H9 (cell line): ENCODE measurements around the gene RRAGD. TPM values are rescaled to one million over a fixed set of nuclear protein-coding genes. Genes with fewer than 3 reads are reported as not detected.

Experiments
- DNase-seq: peaks from one replicate; pipeline ENCODE4 v3.0.0-alpha.2; 2017
- H2AFZ ChIP-seq: one replicate; pipeline ENCODE4 v1.6.1; 2013; ENCODE audit warnings: mild to moderate bottlenecking, low read length, control low read depth, moderate library complexity
- H2AK5ac ChIP-seq: 2 replicates; pipeline ENCODE4 v1.6.1; 2013; ENCODE audit warnings: low read length, control low read depth, mixed read lengths; ENCODE audit not compliant: insufficient read length
- H2BK120ac ChIP-seq: one replicate; pipeline ENCODE4 v1.6.1; 2013; ENCODE audit warnings: low read depth, mild to moderate bottlenecking, low read length, control low read depth, inconsistent platforms; ENCODE audit not compliant: poor library complexity, severe bottlenecking
- H2BK12ac ChIP-seq: 2 replicates; pipeline ENCODE4 v1.6.1; 2013; ENCODE audit warnings: low read length, control low read depth, mixed read lengths, low read depth; ENCODE audit not compliant: insufficient read length
- H2BK15ac ChIP-seq: 2 replicates; pipeline ENCODE4 v1.6.1; 2013; ENCODE audit warnings: low read depth, low read length, control low read depth
- H2BK20ac ChIP-seq: one replicate; pipeline ENCODE4 v1.6.1; 2013; ENCODE audit warnings: low read depth, mild to moderate bottlenecking, low read length, control low read depth, inconsistent platforms; ENCODE audit not compliant: poor library complexity, severe bottlenecking
- H2BK5ac ChIP-seq: 2 replicates; pipeline ENCODE4 v1.6.1; 2013; ENCODE audit warnings: low read length, control low read depth, mixed read lengths; ENCODE audit not compliant: insufficient read length
- H3K14ac ChIP-seq: 2 replicates; pipeline ENCODE4 v1.6.1; 2013; ENCODE audit warnings: low read length, control low read depth; ENCODE audit not compliant: insufficient read depth
- H3K18ac ChIP-seq: 2 replicates; pipeline ENCODE4 v1.6.1; 2013; ENCODE audit warnings: low read depth, mild to moderate bottlenecking, mixed read lengths, low read length, control low read depth; ENCODE audit not compliant: insufficient read length
- H3K23ac ChIP-seq: 2 replicates; pipeline ENCODE4 v1.6.1; 2013; ENCODE audit warnings: low read length, control low read depth, mixed read lengths, low read depth; ENCODE audit not compliant: insufficient read length
- H3K23me2 ChIP-seq: 2 replicates; pipeline ENCODE4 v1.6.1; 2013; ENCODE audit warnings: low read depth, mild to moderate bottlenecking, mixed read lengths, low read length, control low read depth; ENCODE audit not compliant: insufficient read length, poor library complexity, severe bottlenecking
- H3K27ac ChIP-seq: 2 replicates; pipeline ENCODE4 v1.5.1; 2013; ENCODE audit warnings: low read length, control low read depth, mixed read lengths, low read depth; ENCODE audit not compliant: insufficient read length
- H3K27me3 ChIP-seq: 2 replicates; pipeline ENCODE4 v1.6.1; 2013; ENCODE audit warnings: low read length, control low read depth, inconsistent platforms; ENCODE audit not compliant: insufficient read depth
- H3K4ac ChIP-seq: 2 replicates; pipeline ENCODE4 v1.6.1; 2013; ENCODE audit warnings: low read depth, mild to moderate bottlenecking, control low read depth, inconsistent platforms, low read length, moderate library complexity
- H3K4me1 ChIP-seq: 2 replicates; pipeline ENCODE4 v1.6.1; 2013; ENCODE audit warnings: low read length, control low read depth, inconsistent platforms; ENCODE audit not compliant: insufficient read depth
- H3K4me2 ChIP-seq: 2 replicates; pipeline ENCODE4 v1.6.1; 2013; ENCODE audit warnings: low read length, control low read depth, mixed read lengths; ENCODE audit not compliant: insufficient read length, insufficient read depth
- H3K56ac ChIP-seq: 2 replicates; pipeline ENCODE4 v1.6.1; 2013; ENCODE audit warnings: low read depth, mild to moderate bottlenecking, mixed read lengths, low read length, control low read depth; ENCODE audit not compliant: insufficient read length
- H3K79me1 ChIP-seq: 2 replicates; pipeline ENCODE4 v1.6.1; 2013; ENCODE audit warnings: low read depth, mild to moderate bottlenecking, moderate library complexity, low read length, control low read depth, inconsistent platforms; ENCODE audit not compliant: insufficient read depth, poor library complexity, severe bottlenecking
- H3K79me2 ChIP-seq: 2 replicates; pipeline ENCODE4 v1.6.1; 2013; ENCODE audit warnings: low read length, control low read depth, inconsistent platforms; ENCODE audit not compliant: insufficient read depth
- H3K9ac ChIP-seq: 2 replicates; pipeline ENCODE4 v1.6.1; 2013; ENCODE audit warnings: low read length, control low read depth, mixed read lengths; ENCODE audit not compliant: insufficient read length; ENCODE audit errors: extremely low read depth
- H3K9me3 ChIP-seq: one replicate; pipeline ENCODE4 v1.6.1; 2013; ENCODE audit warnings: low read depth, low read length, inconsistent platforms; ENCODE audit not compliant: control insufficient read depth
- H3T11ph ChIP-seq: one replicate; pipeline ENCODE4 v1.6.1; 2013; ENCODE audit warnings: mild to moderate bottlenecking, low read length, control low read depth, inconsistent platforms
- H4K20me1 ChIP-seq: one replicate; pipeline ENCODE4 v1.6.1; 2013; ENCODE audit not compliant: control insufficient read depth, insufficient read length, insufficient read depth
- H4K5ac ChIP-seq: 2 replicates; pipeline ENCODE4 v1.6.1; 2013; ENCODE audit warnings: low read depth, mild to moderate bottlenecking, mixed read lengths, low read length, control low read depth; ENCODE audit not compliant: insufficient read length
- H4K8ac ChIP-seq: replicated peaks from 2 replicates; pipeline ENCODE4 v1.6.1; 2013; ENCODE audit warnings: low read length, control low read depth, mixed read lengths, low read depth; ENCODE audit not compliant: insufficient read length
- H4K91ac ChIP-seq: 2 replicates; pipeline ENCODE4 v1.6.1; 2013; ENCODE audit warnings: low read depth, mild to moderate bottlenecking, moderate library complexity, mixed read lengths, low read length, control low read depth; ENCODE audit not compliant: insufficient read length
- H3K27ac Mint-ChIP-seq, 3 experiments: 2 replicates in 2 of 3; 3 replicates in 1 of 3; pipeline ENCODE4 v1.8.0; 2020 to 2021; ENCODE audit warnings: mixed read lengths in 3 of 3, mild to moderate bottlenecking in 1 of 3, moderate library complexity in 1 of 3
- H3K27me3 Mint-ChIP-seq: 2 replicates; pipeline ENCODE4 v1.8.0; 2021; ENCODE audit warnings: low read depth, mild to moderate bottlenecking, moderate library complexity, mixed read lengths
- H3K36me3 Mint-ChIP-seq, 3 experiments: 2 replicates in 2 of 3; 3 replicates in 1 of 3; pipeline ENCODE4 v1.8.0; 2020 to 2021; ENCODE audit warnings: low read depth in 3 of 3, mixed read lengths in 3 of 3; ENCODE audit not compliant: insufficient read depth in 1 of 3
- H3K4me1 Mint-ChIP-seq, 2 experiments: 2 replicates each; pipeline ENCODE4 v1.8.0; 2020; ENCODE audit warnings: mixed read lengths in 2 of 2
- H3K4me3 Mint-ChIP-seq, 2 experiments: 2 replicates in 1 of 2; 3 replicates in 1 of 2; pipeline ENCODE4 v1.8.0; 2020 to 2021; ENCODE audit warnings: mild to moderate bottlenecking in 2 of 2, mixed read lengths in 2 of 2, moderate library complexity in 1 of 2
- H3K9me3 Mint-ChIP-seq, 2 experiments: 2 replicates in 1 of 2; 3 replicates in 1 of 2; pipeline ENCODE4 v1.8.0; 2020; ENCODE audit warnings: mild to moderate bottlenecking in 2 of 2, mixed read lengths in 2 of 2, moderate library complexity in 1 of 2
- WGBS: extraction: QIAGEN DNeasy Blood & Tissue Kit; methylation state at CpG from one replicate; pipeline ENCODE4 v1.1.7; 2013; ENCODE audit warnings: missing lambda C conversion rate, low lambda C conversion rate, mixed read lengths; ENCODE audit not compliant: insufficient read length; ENCODE audit errors: extremely low coverage; 5-methylcytosine and 5-hydroxymethylcytosine counted together
- total RNA-seq: library from RNA; stranded (reverse); gene quantifications from 2 replicates; pipeline ENCODE4 v1.2.1, GENCODE V29; 2021
- TF ChIP-seq, protein P1 (sequence below): fragments of 200-600 bp; sonication (generic); conservative IDR thresholded peaks from 3 replicates; pipeline ENCODE4 v1.8.0; 2021; ENCODE audit warnings: antibody characterized with exemption, mild to moderate bottlenecking

RRAGD gene
- total RNA-seq, 1 experiment from 2014 or later, result 10.6 TPM

DNA sequence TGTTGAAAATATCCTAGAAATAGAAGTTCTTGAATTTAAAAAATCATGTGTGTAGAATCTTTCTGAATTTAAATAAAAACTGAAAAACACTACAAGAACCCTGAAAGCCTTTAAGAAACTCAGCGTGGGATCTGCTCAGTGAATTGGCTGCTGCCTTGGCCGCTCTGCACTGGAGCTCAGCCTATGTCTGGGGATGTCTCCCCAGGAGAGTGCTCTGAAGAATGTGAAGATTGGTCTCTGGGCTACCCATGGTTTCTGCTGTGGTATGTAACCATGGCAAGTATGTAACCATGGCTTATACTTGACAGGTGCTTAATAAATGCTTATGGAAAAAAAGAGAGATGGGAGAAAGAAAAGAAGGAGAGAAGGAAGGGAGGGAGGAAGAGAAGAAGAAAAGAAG lies 3.1 kb upstream of the RRAGD start:
- H3K27me3 Mint-ChIP-seq, result peaks cover 43% of the 10 kb centered on the region
- Histone ChIP-seq H3K23ac (no peak overlapping the region), H2BK20ac (no peak overlapping the region), H3K14ac (no peak overlapping the region), H4K20me1 (no peaks in the 10 kb centered on the region), H3K79me2 (no peaks in the 10 kb centered on the region), H3K27me3 (peaks cover 5% of the 10 kb centered on the region; the same call in 1 of the 2 replicates), H3K56ac (no peak overlapping the region), H3T11ph (no peak overlapping the region), H2AK5ac (no peak overlapping the region), H3K79me1 (no peaks in the 10 kb centered on the region), H3K23me2 (peaks cover 19% of the 10 kb centered on the region), H3K4ac (no peak overlapping the region), H4K91ac (no peak overlapping the region), H2BK12ac (no peak overlapping the region), H4K8ac (no peak overlapping the region), H2BK120ac (no peak overlapping the region), H4K5ac (no peak overlapping the region), H2BK5ac (no peak overlapping the region), H3K4me2 (no peak overlapping the region), H3K9me3 (no peaks in the 10 kb centered on the region), H3K18ac (no peak overlapping the region), H2BK15ac (no peak overlapping the region), H3K4me1 (no peaks in the 10 kb centered on the region; the same call in 1 of the 2 replicates), H3K9ac (no peak overlapping the region), H2AFZ (no peak overlapping the region), H3K27ac (no peak overlapping the region)
- no peaks in the 10 kb centered on the region; a peak in 1 of 5 replicates for H3K9me3 Mint-ChIP-seq
- H3K27ac Mint-ChIP-seq, result no peak overlapping the region; a peak in 1 of 7 replicates
- no peaks in the 10 kb centered on the region for H3K36me3 Mint-ChIP-seq
- peaks cover 14 to 15% of the 10 kb centered on the region in 2 experiments for H3K4me1 Mint-ChIP-seq
- TF ChIP-seq, protein P1, sequence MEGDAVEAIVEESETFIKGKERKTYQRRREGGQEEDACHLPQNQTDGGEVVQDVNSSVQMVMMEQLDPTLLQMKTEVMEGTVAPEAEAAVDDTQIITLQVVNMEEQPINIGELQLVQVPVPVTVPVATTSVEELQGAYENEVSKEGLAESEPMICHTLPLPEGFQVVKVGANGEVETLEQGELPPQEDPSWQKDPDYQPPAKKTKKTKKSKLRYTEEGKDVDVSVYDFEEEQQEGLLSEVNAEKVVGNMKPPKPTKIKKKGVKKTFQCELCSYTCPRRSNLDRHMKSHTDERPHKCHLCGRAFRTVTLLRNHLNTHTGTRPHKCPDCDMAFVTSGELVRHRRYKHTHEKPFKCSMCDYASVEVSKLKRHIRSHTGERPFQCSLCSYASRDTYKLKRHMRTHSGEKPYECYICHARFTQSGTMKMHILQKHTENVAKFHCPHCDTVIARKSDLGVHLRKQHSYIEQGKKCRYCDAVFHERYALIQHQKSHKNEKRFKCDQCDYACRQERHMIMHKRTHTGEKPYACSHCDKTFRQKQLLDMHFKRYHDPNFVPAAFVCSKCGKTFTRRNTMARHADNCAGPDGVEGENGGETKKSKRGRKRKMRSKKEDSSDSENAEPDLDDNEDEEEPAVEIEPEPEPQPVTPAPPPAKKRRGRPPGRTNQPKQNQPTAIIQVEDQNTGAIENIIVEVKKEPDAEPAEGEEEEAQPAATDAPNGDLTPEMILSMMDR, result no peak
- WGBS, result no CpG with 5 or more reads among the region's 2 CpGs
- DNase-seq, result no peak
- no peak overlapping the region for H3K4me3 Mint-ChIP-seq
